Skeletal muscle satellite cell (primary cell): Measurements from ENCODE around the gene DGKI.

ENCODE experiments used
- H3K27me3 ChIP-seq: 2 replicates; pipeline ENCODE4 v1.7.0; 2013; ENCODE audit warnings: low read length; ENCODE audit not compliant: control insufficient read depth, insufficient read depth
- H3K36me3 ChIP-seq: 2 replicates; pipeline ENCODE4 v1.7.0; 2013; ENCODE audit warnings: mild to moderate bottlenecking, control low read depth, low read length; ENCODE audit not compliant: insufficient read depth
- H3K4me1 ChIP-seq: 2 replicates; pipeline ENCODE4 v1.7.0; 2013; ENCODE audit warnings: low read length; ENCODE audit not compliant: control insufficient read depth, insufficient read depth
- H3K4me2 ChIP-seq: 2 replicates; pipeline ENCODE4 v1.7.0; 2013; ENCODE audit warnings: mild to moderate bottlenecking, low read length
- H3K4me3 ChIP-seq: 2 replicates; pipeline ENCODE4 v1.7.0; 2013; ENCODE audit warnings: low read length
- H3K9ac ChIP-seq: 2 replicates; pipeline ENCODE4 v1.7.0; 2013; ENCODE audit warnings: mild to moderate bottlenecking, low read depth, low read length, moderate library complexity
- H3K9me3 ChIP-seq: replicated peaks from 2 replicates; pipeline ENCODE4 v1.7.0; 2013; ENCODE audit warnings: mild to moderate bottlenecking, control low read depth, low read length

Gene DGKI

DNA sequence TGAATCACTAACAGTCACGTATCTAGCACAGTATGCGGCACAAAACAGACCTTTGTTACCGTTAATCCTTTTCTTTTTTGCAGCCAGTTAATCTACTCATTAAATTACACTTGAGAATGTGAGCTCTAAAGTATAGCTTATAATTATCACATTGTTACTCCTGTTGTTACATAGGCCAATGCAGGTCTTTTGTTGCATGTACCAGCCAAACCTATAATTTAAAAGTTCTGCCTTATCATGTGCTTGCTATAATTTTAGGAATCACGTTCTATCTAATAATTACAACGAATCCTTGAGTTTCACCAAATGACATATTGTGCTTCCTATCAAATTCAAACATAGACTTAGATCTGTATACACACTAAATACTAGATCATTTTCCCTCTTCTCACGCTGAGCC is 245.1 kb downstream of the DGKI start:
- no peaks in the 10 kb centered on the region for H3K27me3 ChIP-seq
- peaks cover 11% of the 10 kb centered on the region for H3K36me3 ChIP-seq

GRCh38 chr7:137597856-137598255 is 248.9 kb downstream of the DGKI start:
- H3K4me3 ChIP-seq: no peak overlapping the region
- H3K36me3 ChIP-seq: peaks cover 10% of the 10 kb centered on the region
- no peaks in the 10 kb centered on the region for H3K27me3 ChIP-seq
- H3K4me1 ChIP-seq: peaks cover 4% of the 10 kb centered on the region
- H3K9me3 ChIP-seq: no peaks in the 10 kb centered on the region
- H3K4me2 ChIP-seq: no peak overlapping the region
- H3K9ac ChIP-seq: no peak overlapping the region

More for the DNA sequence above, 245.1 kb downstream of the DGKI start:
- Histone ChIP-seq H3K9me3 (no peaks in the 10 kb centered on the region), H3K4me1 (peaks cover 4% of the 10 kb centered on the region), H3K4me2 (no peak overlapping the region), H3K9ac (no peak overlapping the region), H3K4me3 (no peak overlapping the region)

GRCh38 chr7:137593115-137593711 is 253.6 kb downstream of the DGKI start:
- no peaks in the 10 kb centered on the region for H3K27me3 ChIP-seq
- no peak overlapping the region for H3K9ac ChIP-seq
- no peak overlapping the region for H3K4me2 ChIP-seq
- peaks cover 33% of the 10 kb centered on the region for H3K4me1 ChIP-seq
- no peaks in the 10 kb centered on the region for H3K9me3 ChIP-seq
- H3K4me3 ChIP-seq: no peak overlapping the region
- H3K36me3 ChIP-seq: peaks cover 3% of the 10 kb centered on the region

DNA sequence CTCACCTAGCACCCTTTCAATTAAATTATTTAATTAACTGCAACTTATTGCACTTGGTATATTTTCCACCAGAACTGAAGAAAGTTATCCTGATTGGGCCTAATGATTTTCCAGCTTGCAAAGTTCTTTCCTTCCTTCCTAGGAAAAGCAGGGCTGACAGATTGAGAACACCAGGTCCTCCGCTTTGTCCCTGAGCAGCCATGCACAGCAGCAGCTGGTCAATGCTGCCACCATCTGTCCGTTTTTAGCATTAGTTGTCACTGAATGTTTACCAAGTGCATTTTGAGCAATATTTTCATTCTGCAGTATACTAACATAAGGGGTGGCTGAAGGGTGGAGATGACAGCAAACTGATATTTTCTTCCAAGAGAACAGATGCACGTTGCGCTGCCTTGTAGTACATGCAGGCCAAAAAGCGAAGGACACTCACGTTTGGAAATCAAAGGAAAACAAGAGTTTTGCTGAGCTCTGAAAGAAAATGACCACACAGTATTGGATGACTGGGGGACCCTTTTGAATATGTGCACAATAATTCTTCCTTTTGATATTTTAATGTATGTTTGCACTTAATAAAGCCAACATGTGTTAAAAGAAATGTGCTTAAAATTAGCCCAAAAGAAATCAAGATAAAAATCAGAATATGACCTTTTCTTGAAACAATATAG is 254.4 kb downstream of the DGKI start:
- H3K4me3 ChIP-seq: no peak overlapping the region
- H3K27me3 ChIP-seq: no peaks in the 10 kb centered on the region
- no peaks in the 10 kb centered on the region for H3K9me3 ChIP-seq
- H3K4me1 ChIP-seq: peaks cover 36% of the 10 kb centered on the region
- H3K9ac ChIP-seq: peak overlapping the region; percentile 53
- peak overlapping the region; percentile 52 for H3K4me2 ChIP-seq
- peaks cover 3% of the 10 kb centered on the region for H3K36me3 ChIP-seq

- Histone ChIP-seq H3K27me3 (no peaks in the 10 kb centered on the region), H3K4me1 (peaks cover 36% of the 10 kb centered on the region), H3K4me3 (no peak overlapping the region), H3K9ac (peak overlapping the region; percentile 53), H3K9me3 (no peaks in the 10 kb centered on the region), H3K4me2 (peak overlapping the region; percentile 52), H3K36me3 (no peaks in the 10 kb centered on the region)
Observed at GRCh38 chr7:137591421-137591837, 255.3 kb downstream of the DGKI start.

DNA sequence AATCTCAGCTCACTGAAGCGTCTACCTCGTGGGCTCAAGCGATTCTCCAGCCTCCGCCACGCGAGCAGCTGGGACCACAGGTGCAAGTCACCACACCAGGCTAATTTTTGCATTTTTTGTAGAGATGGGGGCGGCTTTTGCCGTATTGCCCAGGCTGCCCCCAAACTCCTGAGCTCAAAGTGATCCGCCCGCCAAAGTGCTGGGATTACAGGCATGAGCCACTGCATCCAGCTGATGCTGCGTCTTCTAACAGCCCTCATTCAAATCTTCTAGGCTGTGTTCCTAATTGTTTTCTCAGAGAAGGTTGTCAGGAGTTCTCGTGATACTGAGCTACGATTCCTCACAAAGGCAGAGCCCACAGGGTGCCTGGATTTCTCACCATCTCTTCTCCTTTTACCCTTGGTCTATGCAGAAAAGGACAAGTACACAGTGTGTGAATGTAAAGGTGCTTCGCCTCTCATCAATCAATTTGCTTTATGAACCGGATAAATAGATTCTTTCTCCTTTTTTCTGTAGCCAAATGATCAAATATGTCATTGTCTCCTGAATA is 255.9 kb downstream of the DGKI start:
- no peak overlapping the region for H3K4me3 ChIP-seq
- H3K9me3 ChIP-seq: no peaks in the 10 kb centered on the region
- H3K27me3 ChIP-seq: no peaks in the 10 kb centered on the region
- peak overlapping the region; percentile 24 for H3K4me2 ChIP-seq
- peaks cover 36% of the 10 kb centered on the region for H3K4me1 ChIP-seq
- H3K9ac ChIP-seq: peak overlapping the region; percentile 53
- peaks cover under 1% of the 10 kb centered on the region for H3K36me3 ChIP-seq

- Histone ChIP-seq H3K4me1 (peaks cover 36% of the 10 kb centered on the region), H3K4me3 (no peak overlapping the region), H3K4me2 (peak overlapping the region; percentile 24), H3K27me3 (no peaks in the 10 kb centered on the region), H3K9me3 (no peaks in the 10 kb centered on the region), H3K36me3 (peaks cover 5% of the 10 kb centered on the region), H3K9ac (peak overlapping the region; percentile 53)
Observed at GRCh38 chr7:137590071-137590755, 256.6 kb downstream of the DGKI start.

- H3K4me1 ChIP-seq: peaks cover 34% of the 10 kb centered on the region
- H3K4me2 ChIP-seq: no peak overlapping the region
- H3K9me3 ChIP-seq: no peaks in the 10 kb centered on the region
- H3K27me3 ChIP-seq: no peaks in the 10 kb centered on the region
- H3K9ac ChIP-seq: no peak overlapping the region
- peaks cover 19% of the 10 kb centered on the region for H3K36me3 ChIP-seq
- no peak overlapping the region for H3K4me3 ChIP-seq
Observed at GRCh38 chr7:137587326-137587725, 259.4 kb downstream of the DGKI start.

DNA sequence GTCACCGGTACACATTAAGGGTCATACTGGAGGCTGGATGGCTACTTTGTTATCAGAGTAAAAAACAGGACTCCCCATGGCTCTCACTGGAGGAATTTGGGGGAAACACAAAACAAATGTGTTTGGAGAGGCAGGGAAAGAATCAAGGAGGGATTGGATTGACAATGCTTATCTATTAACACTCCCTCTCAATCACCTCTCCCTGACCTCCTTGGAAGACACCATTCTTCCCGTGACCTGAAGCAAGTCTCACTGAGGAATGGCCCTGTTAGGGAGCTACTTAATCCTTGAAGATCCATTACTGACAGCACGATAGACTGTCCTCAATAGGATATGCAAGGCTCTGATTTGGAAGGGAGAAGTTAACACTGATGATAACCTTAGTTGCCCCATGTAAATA is 261.2 kb downstream of the DGKI start:
- no peak overlapping the region for H3K9ac ChIP-seq
- no peaks in the 10 kb centered on the region for H3K9me3 ChIP-seq
- no peak overlapping the region for H3K4me3 ChIP-seq
- H3K4me1 ChIP-seq: peaks cover 23% of the 10 kb centered on the region
- no peaks in the 10 kb centered on the region for H3K27me3 ChIP-seq
- H3K4me2 ChIP-seq: no peak overlapping the region
- peaks cover 30% of the 10 kb centered on the region for H3K36me3 ChIP-seq

GRCh38 chr7:137583172-137583571 is 263.6 kb downstream of the DGKI start:
- Histone ChIP-seq H3K27me3 (no peaks in the 10 kb centered on the region), H3K4me3 (no peak overlapping the region), H3K9ac (no peak overlapping the region), H3K4me1 (peaks cover 27% of the 10 kb centered on the region), H3K4me2 (no peak overlapping the region), H3K9me3 (no peaks in the 10 kb centered on the region), H3K36me3 (peaks cover 36% of the 10 kb centered on the region)

GRCh38 chr7:137579913-137580640 is 266.7 kb downstream of the DGKI start:
- no peak overlapping the region for H3K4me3 ChIP-seq
- peak overlapping the region; percentile 69 for H3K9ac ChIP-seq
- H3K4me2 ChIP-seq: peak overlapping the region; percentile 10
- H3K36me3 ChIP-seq: peaks cover 47% of the 10 kb centered on the region
- H3K4me1 ChIP-seq: peaks cover 22% of the 10 kb centered on the region
- H3K9me3 ChIP-seq: no peaks in the 10 kb centered on the region
- no peaks in the 10 kb centered on the region for H3K27me3 ChIP-seq
